Neural progenitor cell (in vitro differentiated cells): Measurements from ENCODE around the gene FBP2. TPM values are rescaled to one million over a fixed set of nuclear protein-coding genes. Genes with fewer than 3 reads are reported as not detected.

Source experiments
- DNase-seq: peaks from one replicate; pipeline ENCODE4 v3.0.0-alpha.2; 2016; ENCODE audit warnings: low spot score
- H2AFZ ChIP-seq: fragments of 200-600 bp; sonication (generic); replicated peaks from 2 replicates; pipeline ENCODE4 v1.6.1; 2016; ENCODE audit warnings: antibody characterized with exemption
- H3F3A ChIP-seq: fragments of 200-600 bp; sonication (generic); 2 replicates; pipeline ENCODE4 v1.6.1; 2016; ENCODE audit warnings: antibody characterized with exemption, low read depth
- H3K27ac ChIP-seq: fragments of 200-600 bp; sonication (generic); 2 replicates; pipeline ENCODE4 v1.5.1; 2016; ENCODE audit warnings: mild to moderate bottlenecking
- H3K27me3 ChIP-seq: fragments of 200-600 bp; sonication (generic); 2 replicates; pipeline ENCODE4 v1.6.1; 2016; ENCODE audit warnings: mild to moderate bottlenecking, moderate library complexity
- H3K36me3 ChIP-seq: fragments of 200-600 bp; sonication (generic); 2 replicates; pipeline ENCODE4 v1.5.1; 2016
- H3K4me1 ChIP-seq: fragments of 200-600 bp; sonication (generic); 2 replicates; pipeline ENCODE4 v1.6.1; 2016; ENCODE audit warnings: mixed run types
- H3K4me2 ChIP-seq: fragments of 200-600 bp; sonication (generic); 2 replicates; pipeline ENCODE4 v1.6.1; 2016
- H3K4me3 ChIP-seq: fragments of 200-600 bp; sonication (generic); 2 replicates; pipeline ENCODE4 v1.5.1; 2016
- H3K79me2 ChIP-seq: fragments of 200-600 bp; sonication (generic); 2 replicates; pipeline ENCODE4 v1.6.1; 2016; ENCODE audit warnings: low read depth
- H3K9ac ChIP-seq: fragments of 200-600 bp; sonication (generic); 2 replicates; pipeline ENCODE4 v1.6.1; 2016
- H3K9me3 ChIP-seq: fragments of 200-600 bp; sonication (generic); 2 replicates; pipeline ENCODE4 v1.5.1; 2016; ENCODE audit warnings: low read depth
- H4K20me1 ChIP-seq: fragments of 200-600 bp; sonication (generic); 2 replicates; pipeline ENCODE4 v1.6.1; 2016; ENCODE audit warnings: low read depth
- H3K27ac Mint-ChIP-seq: 3 replicates; pipeline ENCODE4 v1.8.0; 2021; ENCODE audit warnings: mixed read lengths
- H3K27me3 Mint-ChIP-seq: 2 replicates; pipeline ENCODE4 v1.8.0; 2022; ENCODE audit warnings: low read depth, mild to moderate bottlenecking, inconsistent platforms, moderate library complexity, mixed read lengths; ENCODE audit not compliant: insufficient read depth
- H3K36me3 Mint-ChIP-seq: 3 replicates; pipeline ENCODE4 v1.8.0; 2021; ENCODE audit warnings: mixed read lengths
- H3K4me1 Mint-ChIP-seq: 3 replicates; pipeline ENCODE4 v1.8.0; 2021; ENCODE audit warnings: mixed read lengths
- H3K4me3 Mint-ChIP-seq: 3 replicates; pipeline ENCODE4 v1.8.0; 2021; ENCODE audit warnings: mild to moderate bottlenecking, moderate library complexity, mixed read lengths
- H3K9me3 Mint-ChIP-seq: 3 replicates; pipeline ENCODE4 v1.8.0; 2020; ENCODE audit warnings: mixed read lengths
- EZH2 ChIP-seq: fragments of 200-600 bp; sonication (generic); IDR thresholded peaks from 2 replicates; pipeline ENCODE4 v1.6.1; 2017; ENCODE audit warnings: antibody characterized with exemption, mild to moderate bottlenecking, moderate library complexity
- EZH2phosphoT487 ChIP-seq: fragments of 200-600 bp; sonication (generic); IDR thresholded peaks from 2 replicates; pipeline ENCODE4 v1.6.1; 2017; ENCODE audit warnings: antibody characterized with exemption
- total RNA-seq: library from RNA; depleted of rRNA; stranded (reverse); fragments of >200 nt; gene quantifications from 2 replicates; pipeline ENCODE4 v1.2.3, GENCODE V29; 2015; ENCODE audit warnings: low replicate concordance
- TF ChIP-seq, protein P1 (sequence below): fragments of 200-600 bp; sonication (generic); IDR thresholded peaks from 2 replicates; pipeline ENCODE4 v1.5.1; 2017; ENCODE audit warnings: antibody characterized with exemption, mild to moderate bottlenecking

Gene FBP2
- total RNA-seq, 1 donor from 2014 or later: not detected

DNA sequence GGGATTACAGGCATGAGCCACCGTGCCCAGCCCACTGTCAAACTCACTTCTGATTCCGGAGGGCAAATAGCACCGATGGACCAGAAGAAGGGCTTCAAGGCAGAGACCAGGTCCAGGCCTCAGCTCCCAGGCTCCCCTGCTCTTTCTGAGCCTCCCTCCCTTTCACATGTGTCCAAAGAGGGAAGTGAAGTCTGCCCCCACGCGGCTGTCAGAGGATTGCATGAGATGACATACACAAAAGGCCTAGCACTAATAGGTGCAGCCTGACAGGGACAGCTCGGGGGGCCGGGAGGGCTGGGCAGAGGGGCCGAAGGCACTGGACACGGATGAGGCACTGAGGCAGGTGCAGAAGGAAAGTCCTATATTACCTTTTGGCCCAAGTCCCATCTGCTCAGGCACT lies 29.6 kb upstream of the FBP2 start:
- Mint-ChIP-seq H3K9me3 (no peaks in the 10 kb centered on the region), H3K27me3 (peaks cover 8% of the 10 kb centered on the region), H3K4me1 (peaks cover 8% of the 10 kb centered on the region), H3K27ac (no peak overlapping the region), H3K36me3 (no peaks in the 10 kb centered on the region), H3K4me3 (no peak overlapping the region)
- Histone ChIP-seq H4K20me1 (no peaks in the 10 kb centered on the region), H3K4me2 (no peak overlapping the region), H3K9me3 (no peaks in the 10 kb centered on the region), H3K4me1 (no peaks in the 10 kb centered on the region), H3F3A (no peaks in the 10 kb centered on the region), H3K4me3 (no peak overlapping the region), H3K9ac (no peak overlapping the region), H3K27me3 (no peaks in the 10 kb centered on the region), H3K27ac (no peak overlapping the region), H3K79me2 (no peaks in the 10 kb centered on the region), H2AFZ (peak overlapping the region; percentile 45), H3K36me3 (no peaks in the 10 kb centered on the region)
- DNase-seq: peak; percentile 70
- no peak for TF ChIP-seq EZH2
- TF ChIP-seq, protein P1, sequence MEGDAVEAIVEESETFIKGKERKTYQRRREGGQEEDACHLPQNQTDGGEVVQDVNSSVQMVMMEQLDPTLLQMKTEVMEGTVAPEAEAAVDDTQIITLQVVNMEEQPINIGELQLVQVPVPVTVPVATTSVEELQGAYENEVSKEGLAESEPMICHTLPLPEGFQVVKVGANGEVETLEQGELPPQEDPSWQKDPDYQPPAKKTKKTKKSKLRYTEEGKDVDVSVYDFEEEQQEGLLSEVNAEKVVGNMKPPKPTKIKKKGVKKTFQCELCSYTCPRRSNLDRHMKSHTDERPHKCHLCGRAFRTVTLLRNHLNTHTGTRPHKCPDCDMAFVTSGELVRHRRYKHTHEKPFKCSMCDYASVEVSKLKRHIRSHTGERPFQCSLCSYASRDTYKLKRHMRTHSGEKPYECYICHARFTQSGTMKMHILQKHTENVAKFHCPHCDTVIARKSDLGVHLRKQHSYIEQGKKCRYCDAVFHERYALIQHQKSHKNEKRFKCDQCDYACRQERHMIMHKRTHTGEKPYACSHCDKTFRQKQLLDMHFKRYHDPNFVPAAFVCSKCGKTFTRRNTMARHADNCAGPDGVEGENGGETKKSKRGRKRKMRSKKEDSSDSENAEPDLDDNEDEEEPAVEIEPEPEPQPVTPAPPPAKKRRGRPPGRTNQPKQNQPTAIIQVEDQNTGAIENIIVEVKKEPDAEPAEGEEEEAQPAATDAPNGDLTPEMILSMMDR: peak; percentile 69

DNA sequence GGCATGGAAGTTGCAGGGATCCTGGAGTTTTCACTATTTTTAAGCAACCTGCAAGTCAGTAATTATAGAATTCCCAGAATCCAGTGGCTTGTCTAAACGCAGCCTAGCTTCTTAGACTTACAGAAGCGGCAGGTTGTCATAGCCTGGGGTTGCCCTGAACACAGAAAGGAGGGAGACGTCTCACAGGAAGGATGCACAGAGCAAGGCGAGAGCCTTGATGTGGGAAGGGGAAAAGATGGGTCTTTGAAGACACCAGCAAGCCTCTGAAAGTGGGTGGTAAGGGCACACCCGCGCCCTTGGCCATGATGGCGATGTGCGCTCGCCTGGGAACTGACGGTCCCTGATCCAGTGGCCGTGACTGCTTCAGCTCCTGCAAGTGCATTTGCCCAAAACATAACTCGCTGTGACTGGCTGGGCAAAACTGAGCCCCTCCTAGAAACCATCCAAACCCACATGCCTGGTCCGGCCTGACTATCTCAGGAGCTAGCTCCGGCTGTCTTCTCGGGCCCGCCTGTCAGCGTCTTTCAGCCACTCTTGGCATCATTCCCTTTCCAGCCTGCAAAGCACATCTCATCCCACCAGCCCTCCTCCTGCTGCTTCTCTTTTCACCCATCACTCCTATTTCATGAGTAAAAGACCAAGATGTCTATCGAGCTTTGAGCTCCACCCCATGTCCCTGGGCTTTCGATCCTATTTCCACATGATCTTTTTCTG lies 28.6 kb upstream of the FBP2 start:
- Histone ChIP-seq H3K27me3 (no peaks in the 10 kb centered on the region), H3K9me3 (no peaks in the 10 kb centered on the region), H3K9ac (no peak overlapping the region), H2AFZ (no peak overlapping the region), H3K4me2 (no peak overlapping the region), H3K79me2 (no peaks in the 10 kb centered on the region), H3K4me1 (no peaks in the 10 kb centered on the region), H3K27ac (no peak overlapping the region), H3K4me3 (no peak overlapping the region), H4K20me1 (no peaks in the 10 kb centered on the region), H3K36me3 (no peaks in the 10 kb centered on the region), H3F3A (no peaks in the 10 kb centered on the region)
- no peak overlapping the region for H3K4me3 Mint-ChIP-seq
- peaks cover 8% of the 10 kb centered on the region for H3K27me3 Mint-ChIP-seq
- TF ChIP-seq, protein P1: no peak
- TF ChIP-seq EZH2phosphoT487 (no peak), EZH2 (no peak)
- no peaks in the 10 kb centered on the region for H3K36me3 Mint-ChIP-seq
- no peak overlapping the region for H3K27ac Mint-ChIP-seq
- H3K9me3 Mint-ChIP-seq: no peaks in the 10 kb centered on the region
- H3K4me1 Mint-ChIP-seq: peaks cover 5% of the 10 kb centered on the region
- no peak for DNase-seq

- Mint-ChIP-seq H3K27me3 (peaks cover 4% of the 10 kb centered on the region), H3K9me3 (no peaks in the 10 kb centered on the region), H3K36me3 (no peaks in the 10 kb centered on the region), H3K27ac (no peak overlapping the region), H3K4me1 (no peaks in the 10 kb centered on the region), H3K4me3 (no peak overlapping the region)
- TF ChIP-seq, protein P1: no peak
- no peak for TF ChIP-seq EZH2phosphoT487
- no peak for TF ChIP-seq EZH2
- H3K27me3 ChIP-seq: no peaks in the 10 kb centered on the region
- no peak overlapping the region for H3K9ac ChIP-seq
- no peaks in the 10 kb centered on the region for H4K20me1 ChIP-seq
- H3K4me2 ChIP-seq: no peak overlapping the region
- H3K36me3 ChIP-seq: no peaks in the 10 kb centered on the region
- no peak overlapping the region for H2AFZ ChIP-seq
- no peaks in the 10 kb centered on the region for H3F3A ChIP-seq
- H3K79me2 ChIP-seq: no peaks in the 10 kb centered on the region
- no peak for DNase-seq
- no peaks in the 10 kb centered on the region for H3K4me1 ChIP-seq
- no peak overlapping the region for H3K4me3 ChIP-seq
- H3K27ac ChIP-seq: no peak overlapping the region
- H3K9me3 ChIP-seq: no peaks in the 10 kb centered on the region
Measured at GRCh38 chr9:94619026-94619425, 25.4 kb upstream of the FBP2 start.
